Activated naive CD8-positive, alpha-beta T cell treated with anti-CD3 and anti-CD28 coated beads, Interleukin-2, amount 50 U/mL, for 16 hours (primary cell): ENCODE measurements around the gene SHANK1.

Experiments used
- DNase-seq: peaks from one replicate; pipeline ENCODE4 v3.0.0-alpha.2; 2020; ENCODE audit warnings: low read depth, low spot score

Gene SHANK1

DNA sequence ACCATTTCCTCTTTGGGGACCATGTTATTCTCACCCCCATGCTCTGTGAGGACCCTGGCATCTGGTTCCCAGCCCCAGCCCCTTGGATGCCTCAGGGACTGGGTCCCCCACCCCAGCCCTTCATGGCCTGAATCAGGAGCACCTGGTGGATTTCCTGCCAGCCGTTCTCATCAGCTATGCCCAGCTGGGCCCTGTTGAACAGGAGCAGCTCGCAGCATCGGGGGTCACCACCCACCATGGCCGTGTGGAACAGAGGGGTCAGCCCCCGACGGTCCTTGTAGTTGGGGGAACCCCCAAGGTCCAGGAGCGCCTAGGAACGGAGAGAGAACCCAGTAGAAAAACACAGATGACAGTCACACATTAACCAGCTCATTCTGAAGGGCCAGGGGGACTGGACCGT, 7.8 kb downstream of the SHANK1 start:
- DNase-seq: no peak

DNA sequence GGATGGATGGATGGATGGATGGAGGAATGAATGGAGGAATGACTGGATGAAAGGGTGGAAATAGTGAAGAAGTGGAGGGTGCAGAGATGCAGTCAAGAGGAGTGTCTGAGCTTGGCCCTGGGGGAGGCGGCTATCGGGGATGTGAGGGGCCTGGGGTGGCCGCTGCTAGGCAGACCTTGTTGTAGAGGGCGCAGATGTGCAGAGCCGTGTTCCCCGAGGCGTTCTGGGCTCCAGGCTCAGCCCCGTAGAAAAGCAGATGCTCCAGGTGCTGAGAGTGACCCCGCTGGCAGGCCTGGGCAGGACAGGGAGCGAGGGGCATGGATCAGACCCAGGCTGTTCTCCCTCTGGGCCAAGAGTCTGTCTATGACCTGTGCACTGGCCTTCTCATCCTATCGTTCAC, 8.4 kb downstream of the SHANK1 start:
- no peak for DNase-seq

DNA sequence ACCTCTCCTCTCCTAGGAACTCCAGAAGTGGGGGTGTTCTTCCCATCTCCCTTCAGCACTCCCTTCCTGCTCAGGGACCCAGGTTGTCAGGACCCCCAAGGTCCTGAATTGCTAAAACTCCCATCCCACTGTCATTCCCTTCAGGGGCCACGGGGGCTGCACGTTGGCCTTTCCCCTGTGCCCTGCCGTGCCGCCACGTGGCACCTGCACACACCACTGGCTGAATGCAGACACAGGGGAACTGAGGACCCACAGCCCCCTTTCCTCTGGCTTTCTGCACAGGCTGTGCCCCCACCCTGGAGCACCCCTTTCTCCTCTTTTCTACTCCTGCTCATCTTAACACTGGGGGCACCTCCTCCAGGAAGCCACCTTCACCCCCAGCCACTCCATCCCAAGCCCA, 9.0 kb downstream of the SHANK1 start:
- no peak for DNase-seq

DNA sequence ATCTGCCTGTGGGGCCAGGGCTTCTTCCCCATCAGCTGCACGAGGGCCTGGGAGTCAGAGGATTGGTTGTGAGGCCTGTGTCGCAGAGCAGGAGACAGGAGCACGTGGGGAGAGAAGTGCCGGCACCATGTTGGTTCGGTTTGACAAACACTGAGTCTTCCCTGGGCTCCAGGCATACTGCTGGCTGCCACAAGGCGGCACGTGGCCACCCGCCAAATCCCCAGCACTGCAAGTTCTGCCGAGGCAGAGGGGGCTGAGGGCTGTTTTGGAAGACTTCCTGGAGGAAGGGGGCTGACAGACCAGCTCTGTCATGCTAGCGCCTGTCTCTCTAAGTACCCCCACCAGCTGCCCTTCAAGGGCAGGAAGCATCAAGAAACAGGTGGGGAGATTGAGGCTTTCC, 9.5 kb downstream of the SHANK1 start:
- no peak for DNase-seq

DNA sequence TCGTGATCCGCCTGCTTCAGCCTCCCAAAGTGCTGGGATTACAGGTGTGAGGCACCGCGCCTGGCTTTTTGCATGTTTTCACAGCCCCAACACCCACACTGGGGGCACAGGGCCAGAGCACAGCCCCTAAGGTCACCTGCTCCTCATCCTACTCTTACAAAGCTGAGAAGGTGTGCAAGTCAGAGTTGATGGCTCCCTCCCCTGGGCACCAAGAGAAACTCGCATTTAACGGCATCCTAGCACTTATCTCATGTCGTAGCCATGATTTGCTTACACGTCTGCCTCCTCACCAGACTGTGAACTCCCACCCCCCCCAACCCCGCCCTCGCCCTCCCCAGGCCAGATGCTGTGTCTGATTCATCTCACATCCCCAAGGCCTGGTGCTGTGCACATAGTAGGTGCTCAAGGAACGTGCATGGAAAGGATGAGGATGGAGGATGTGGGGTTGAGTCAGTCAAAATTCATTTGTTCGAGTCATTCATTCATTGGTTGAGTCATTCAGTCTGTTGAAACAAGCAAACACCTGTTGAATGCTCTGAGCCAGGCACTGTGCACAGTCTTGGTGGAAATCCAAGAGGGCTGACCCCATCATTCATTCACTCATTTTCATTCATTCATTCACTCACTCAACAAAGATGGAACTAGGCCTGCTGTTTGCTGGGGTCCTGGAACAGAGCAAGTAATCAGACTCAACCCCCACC, 11.3 kb downstream of the SHANK1 start:
- DNase-seq: no peak

DNA sequence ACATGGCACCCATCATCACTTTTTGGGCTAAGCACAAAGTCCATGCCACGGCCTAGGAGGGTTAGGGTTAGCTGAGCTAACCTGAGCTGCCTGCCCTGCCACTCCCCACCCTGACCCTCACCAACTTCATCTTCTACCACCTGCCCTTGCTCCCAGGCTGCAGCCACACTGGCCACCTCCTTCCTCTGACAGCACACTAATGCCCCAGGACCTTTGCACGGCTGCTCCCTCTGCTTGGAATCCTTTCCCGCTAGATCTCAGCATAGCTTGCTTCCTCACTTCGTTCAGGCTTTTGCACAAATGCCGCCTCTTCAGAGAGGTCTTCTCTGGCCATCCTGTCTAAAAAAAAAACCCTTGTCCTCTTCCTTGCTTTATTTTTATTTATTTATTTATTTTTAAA, 13.2 kb downstream of the SHANK1 start:
- no peak for DNase-seq

DNA sequence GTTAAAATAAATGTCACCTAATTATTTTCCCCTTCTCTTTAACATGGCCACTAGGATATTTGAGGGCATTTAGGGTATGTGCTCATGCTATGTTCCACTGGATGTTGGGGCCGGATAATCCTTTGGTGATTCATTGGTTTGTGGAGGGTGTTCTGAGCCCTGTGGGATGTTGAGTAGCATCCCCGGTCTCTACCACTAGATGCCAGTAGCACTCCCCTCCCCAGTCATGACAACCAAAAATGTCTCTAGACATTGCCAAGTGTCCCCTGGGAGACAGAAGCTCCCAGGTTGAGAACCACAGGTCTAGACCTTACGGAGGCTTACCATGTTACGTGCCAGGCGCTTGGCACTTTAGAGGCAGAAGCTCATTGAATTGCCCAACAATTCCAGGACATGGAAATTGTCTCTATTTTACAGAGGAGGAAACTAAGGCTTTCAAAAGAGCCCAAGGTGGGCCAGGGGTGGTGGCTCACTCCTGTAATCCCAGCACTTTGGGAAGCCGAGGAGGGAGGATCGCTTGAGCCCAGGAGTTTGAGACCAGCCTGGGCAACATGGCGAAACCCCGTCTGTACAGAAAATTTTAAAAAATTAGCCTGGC, 14.1 kb downstream of the SHANK1 start:
- no peak for DNase-seq

DNA sequence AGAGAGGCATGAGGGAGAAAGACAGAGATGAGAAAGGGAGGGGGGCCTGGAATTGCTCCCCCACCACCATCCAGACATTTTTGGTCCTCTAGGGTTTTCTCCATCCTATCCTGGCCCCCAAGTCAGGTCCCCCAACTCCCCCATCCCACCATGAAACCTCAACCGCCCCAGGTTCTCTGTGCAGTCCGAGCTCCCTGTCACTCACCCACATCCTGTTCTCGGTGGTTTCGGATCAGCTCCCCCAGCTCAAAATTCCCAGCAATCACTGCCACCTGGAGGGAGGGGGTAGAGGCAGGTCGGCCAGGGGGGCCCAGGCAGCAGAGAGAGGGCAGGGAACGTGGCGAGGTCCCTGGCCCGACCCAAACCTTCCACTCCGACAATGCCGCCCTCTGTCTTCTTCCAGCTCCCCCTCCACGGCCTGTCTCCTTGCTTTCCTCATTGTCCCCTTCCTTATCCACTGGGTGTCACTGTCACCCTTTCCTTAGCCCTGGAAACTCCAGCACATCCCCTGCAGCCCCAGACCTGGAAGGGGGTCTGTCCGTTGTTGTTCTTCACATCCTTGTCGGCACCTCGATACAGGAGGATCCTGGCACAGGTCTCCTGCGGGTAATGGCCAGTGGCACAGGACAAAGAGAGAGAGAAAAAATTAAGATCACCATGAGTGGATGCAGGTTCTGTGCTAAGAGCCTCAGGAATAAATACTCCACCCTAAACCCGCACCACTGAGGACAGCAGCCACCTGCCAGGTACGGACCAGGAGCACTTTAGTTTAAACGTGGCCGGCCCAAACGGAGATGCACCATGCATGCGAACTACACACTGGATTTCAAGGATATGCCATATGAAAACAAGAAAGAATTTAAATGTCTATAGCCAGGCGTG, 15.4 kb downstream of the SHANK1 start:
- DNase-seq: no peak

DNA sequence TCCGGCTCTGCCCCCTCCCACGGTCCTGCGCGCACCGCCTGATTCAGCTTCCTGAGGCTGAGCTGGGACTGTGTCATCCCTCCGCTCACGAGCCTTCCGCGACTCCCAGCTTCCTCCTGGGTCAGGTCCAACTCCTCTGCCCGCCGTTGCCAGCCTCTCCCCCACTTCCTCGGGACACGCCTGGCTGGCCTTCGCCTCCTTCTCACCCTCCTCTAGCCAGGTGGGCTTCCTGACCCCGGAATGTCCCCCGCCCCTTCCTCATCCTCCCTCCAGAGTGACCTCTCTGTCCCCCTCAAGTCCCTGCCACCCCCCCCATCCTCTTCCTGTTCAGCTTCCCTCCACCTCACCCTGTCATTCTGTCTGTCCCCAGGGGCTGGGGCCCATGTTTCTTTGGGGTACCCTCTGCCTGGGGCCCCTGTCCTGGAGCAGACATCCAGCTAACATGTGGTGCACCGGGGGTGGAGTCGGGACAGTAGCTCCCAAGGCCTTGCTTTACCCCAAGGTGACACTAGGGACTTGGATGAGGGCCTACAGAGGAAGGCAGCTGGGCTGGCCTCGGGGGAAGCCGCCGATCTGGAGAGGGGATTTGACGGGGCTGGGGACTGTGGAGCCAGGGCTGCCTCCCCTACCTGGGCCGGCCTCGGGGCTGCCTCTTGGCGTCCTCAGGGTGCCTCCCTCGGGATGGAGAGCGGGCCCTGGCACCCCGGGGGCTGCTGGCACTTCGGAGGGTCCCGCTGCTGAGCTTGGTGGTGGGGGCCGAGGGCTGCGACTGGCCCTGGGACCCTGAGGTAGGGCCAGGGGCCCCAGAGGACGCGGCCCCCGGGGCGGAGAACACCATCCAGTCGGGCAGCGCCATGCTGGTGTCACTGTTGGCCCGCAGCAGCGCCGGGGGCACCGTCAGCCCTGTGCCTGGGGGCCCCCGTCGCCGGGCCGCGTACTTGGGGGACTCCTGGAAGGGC, 16.5 kb downstream of the SHANK1 start:
- no peak for DNase-seq

DNA sequence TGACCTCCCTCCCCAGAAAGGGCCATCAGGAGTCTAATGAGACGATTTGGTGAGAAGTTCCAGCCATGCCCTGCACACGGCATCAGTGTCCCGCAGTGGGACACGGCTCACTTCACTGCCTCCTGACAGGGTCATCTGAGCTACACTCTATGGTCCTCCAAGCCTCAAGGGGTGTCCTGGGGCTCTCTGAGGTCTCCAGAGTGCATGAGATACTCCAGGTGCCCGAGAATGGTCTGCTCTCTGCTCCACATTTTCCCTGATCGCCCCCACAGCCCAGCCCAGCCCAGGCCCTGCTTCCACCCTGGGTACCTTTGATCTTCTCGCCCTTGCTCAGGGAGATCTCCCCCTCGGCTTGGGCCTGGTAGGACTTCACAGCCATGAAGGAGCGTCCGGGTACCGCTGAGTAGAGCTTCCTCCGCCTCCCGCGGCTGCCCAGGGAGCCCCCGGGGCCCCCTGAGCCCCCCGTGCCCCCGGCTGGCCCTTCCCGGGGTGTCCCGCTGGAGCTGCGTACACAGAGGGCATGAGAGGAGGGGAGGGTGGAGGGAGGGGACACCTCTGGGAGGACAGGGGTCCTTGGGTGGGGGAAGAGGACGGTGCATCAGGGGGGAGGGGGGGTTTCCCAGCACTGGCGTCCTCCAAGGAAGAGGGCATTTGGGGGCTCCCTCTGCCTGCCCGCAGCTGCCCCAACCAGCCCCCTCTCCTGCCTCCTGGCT, 17.3 kb downstream of the SHANK1 start:
- DNase-seq: no peak

DNA sequence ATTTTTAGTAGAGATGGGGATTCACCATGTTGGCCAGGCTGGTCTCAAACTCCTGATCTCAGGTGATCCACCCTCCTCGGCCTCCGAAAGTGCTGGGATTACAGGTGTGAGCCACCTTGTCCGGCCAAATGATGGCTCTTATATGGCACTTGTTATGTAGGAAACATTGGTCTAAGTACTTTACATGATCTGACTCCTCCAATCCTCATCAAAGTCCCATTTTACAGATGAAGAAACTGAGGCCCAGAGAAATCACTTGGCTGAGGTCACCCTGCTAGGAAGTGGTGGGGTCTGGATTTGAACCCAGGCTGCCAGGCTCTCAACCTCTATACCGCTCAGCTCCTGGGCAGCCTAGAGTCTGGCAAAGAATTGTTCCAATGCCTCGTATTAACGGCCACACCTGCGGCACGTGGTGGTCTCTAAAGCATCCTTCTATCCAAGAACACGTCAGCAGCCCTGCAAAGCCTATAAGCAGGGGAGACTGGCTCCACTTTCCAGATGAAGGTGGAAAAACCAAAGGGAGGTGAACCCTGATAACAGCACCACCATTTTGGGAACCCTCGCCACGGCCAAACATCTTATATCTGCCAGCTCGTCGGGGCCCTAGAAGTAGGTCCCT, 18.1 kb downstream of the SHANK1 start:
- no peak for DNase-seq

DNA sequence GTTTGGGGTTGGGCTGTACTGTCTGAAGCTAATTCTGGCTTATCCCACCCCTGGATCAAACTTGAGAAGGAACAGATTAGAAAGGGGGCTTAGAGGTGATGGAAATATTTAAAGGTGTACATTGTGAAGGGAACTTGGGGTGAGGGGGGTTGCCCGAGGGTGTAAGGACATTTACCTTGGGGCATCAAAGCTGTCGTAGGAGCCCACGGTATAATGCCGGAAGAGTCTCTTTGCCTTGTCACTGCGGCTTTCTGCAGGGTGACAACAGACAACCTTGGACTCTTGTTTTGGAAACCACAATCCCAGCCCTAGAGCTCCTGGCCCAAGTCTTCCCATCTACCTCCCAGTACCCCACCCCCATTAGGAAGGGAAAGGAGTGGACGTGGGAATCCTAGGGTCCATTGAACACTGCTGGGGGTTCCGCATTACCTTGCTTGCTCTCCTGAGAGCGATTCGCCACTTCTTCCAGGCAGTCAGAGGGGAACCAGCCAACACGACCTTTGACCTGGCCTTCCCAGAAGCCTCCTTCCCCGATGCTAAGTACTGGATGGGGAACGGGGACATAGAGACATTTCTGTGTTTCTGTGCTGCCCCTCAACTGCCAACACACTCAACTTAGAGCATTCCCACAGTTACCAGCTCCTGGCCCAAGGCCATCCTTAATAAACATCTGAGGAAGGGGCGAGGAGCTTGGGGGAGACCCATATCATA, 22.0 kb downstream of the SHANK1 start:
- DNase-seq: no peak

DNA sequence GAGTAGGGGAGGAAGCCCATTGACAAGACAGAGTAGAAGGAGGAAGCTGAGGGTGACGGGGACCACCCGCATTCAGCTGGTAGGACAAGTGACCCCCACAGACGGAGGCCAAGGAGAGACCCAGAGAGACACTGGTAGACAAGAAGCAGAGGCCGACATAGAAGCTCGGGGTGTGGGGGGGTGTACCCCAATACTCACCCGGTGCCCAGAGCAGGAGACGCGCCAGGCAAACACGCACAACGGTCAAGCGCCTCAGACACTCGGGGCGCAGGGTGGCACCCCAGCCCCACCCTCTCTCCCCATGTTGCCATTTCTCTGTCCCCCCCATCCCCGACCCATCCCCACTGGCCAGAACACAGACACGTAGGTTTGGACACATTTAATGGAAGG, 23.5 kb downstream of the SHANK1 start:
- no peak for DNase-seq

DNA sequence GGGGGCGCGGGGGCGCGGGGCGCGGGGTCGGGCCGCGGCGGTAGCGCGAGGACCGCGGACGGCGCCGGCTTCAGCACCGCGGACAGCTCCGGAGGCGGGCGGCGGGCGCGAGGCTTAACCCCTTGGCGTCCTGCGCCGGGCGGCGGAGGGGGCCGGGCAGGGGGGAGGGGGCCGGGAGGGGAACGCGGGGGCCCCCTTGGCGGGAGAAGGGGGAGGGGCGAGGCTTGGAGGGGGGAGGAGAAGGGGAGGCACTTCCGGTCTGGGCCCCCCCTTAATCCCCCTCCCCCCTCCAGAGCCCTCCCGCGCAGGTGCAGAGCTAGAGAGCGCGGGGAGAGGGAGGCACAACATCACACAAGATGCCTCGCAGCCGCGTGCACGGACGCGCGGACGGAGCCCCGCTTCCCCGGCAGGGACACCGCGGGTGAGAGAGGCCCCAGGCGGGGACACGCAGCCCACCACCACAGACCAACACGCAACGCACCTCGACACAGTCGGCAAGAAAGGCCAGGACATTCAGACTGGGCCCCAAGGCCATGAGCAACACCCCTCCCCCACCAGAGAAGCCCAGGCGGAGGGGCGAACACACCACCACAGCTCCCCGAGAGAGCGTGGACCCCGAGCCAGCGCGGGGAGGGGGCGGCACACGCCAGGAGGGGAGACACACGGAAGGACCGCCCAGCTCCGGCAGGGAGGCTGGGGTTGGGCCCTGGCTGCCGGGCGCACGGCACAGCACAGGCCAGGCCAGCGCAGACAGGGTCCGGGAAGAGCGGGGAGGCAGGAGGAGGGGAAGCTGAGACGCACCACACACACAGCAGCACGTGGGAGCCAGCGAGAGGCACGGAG, 24.1 kb downstream of the SHANK1 start:
- no peak for DNase-seq

DNA sequence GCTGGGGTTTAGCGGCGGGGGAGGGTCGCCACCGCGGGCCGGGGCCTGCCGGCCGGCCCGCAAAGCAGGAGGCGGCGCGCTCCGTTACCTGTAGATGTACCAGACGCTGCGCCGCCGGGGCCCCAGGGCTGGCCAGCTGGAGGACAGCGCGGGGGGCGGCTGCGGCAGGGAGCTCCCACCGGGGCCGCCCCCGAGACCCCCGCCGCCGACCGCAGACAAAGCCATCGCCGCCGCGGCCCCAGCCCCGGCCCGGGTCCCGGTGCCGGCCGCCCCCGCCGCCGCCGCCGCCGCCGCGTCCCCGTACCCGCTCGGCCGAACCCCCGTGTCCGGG, 24.8 kb downstream of the SHANK1 start:
- no peak for DNase-seq

DNA sequence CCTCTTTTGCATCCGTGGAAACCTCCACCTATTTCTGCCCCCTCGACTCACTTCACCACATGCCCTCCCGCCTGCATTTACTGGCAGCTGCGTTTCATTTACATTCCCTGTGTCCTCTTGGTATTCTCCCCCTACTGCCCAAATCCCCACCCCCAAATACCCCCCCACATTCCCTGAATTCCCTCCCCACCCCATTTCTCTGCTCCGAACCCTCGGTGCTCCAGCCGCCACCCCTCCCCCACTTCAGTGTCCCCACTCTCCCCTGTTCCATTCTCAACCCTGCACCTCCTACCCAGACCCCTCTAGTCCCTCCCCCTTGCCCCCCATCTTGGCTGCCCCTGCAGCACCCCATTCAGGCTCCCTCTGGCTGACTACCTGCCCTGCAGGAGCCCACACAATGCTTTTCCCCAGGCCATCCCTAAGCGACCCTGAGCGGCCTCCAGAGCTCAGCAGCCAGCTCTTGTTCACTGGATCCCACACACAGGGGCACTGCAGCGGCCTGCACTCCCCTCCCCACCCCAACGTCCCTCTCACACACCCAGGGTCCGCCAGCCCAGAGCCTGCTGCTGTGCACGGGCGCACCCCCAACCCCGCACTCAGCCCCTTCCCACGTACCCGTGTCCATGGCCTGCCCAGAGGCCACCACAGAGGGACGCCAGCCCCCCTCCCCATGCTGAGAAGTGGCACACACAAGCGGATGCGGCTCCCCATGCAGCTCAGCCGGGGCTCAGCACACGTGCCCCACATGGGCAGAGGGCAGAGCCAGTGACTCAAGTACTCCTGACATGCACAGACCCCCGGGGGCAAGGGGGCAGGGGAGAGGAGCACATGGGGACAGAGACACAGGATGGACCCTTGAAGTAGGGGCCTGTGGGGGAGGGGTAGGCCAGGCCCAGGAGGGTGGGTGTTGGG, 26.3 kb downstream of the SHANK1 start:
- DNase-seq: no peak

DNA sequence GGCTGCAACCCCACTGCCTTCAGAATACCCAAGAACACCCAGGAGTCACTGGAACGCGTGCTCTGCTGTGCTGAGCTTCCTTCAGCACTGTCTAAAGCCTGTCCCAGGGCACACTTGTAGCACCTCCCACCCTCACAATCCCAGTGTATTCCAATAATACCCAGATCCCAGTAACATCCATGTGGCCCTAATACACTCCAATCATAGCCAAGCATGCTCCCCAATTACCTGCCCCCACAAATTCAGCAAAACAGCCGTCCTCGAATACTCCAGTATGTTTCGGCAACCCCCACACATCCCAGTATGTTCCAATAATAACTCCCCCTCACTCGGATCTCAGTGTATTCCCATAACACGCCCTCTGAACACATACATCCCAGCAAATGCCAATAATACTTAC, 29.2 kb downstream of the SHANK1 start:
- no peak for DNase-seq

DNA sequence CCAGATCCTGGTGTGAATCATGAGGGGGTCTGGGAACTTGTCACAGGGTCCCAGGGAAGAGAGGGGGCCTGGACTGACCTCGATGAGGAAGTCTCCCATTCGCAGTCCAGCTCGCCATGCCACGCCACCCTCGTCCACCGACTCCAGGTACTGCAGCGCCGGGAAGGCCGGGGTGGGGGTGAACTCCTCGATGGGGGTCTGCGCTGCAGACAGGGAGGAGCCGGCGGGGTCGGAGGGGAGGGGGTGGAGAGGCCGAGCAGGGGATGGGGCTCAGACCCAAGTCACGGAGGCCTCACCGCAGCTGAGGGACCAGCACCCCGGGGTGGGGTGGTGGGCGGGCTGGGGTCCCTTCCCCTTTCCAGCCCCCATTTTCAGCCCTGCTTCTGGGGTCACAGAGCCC, 30.8 kb downstream of the SHANK1 start:
- DNase-seq: no peak
